IPS DF 6.9 (cell line): Measurements from ENCODE around the gene WDR27.
"Not testable (repeated sequence)": the region's sequence is repeated elsewhere in the genome, so short reads cannot be mapped to it uniquely, and the experiment has no call there.

Experiments
- DNase-seq: peaks from one replicate; pipeline ENCODE4 v3.0.0-alpha.2; 2013; ENCODE audit warnings: low read depth, low spot score
- H3K27ac ChIP-seq: one replicate; pipeline ENCODE4 v1.5.1; 2013; ENCODE audit warnings: low read length, control low read depth
- H3K27me3 ChIP-seq: 2 replicates; pipeline ENCODE4 v1.6.1; 2013; ENCODE audit warnings: mild to moderate bottlenecking, low read length; ENCODE audit not compliant: control insufficient read depth, insufficient read depth
- H3K36me3 ChIP-seq: 2 replicates; pipeline ENCODE4 v1.6.1; 2013; ENCODE audit warnings: low read length; ENCODE audit not compliant: control insufficient read depth, insufficient read depth
- H3K4me1 ChIP-seq: 2 replicates; pipeline ENCODE4 v1.6.1; 2013; ENCODE audit warnings: low read length; ENCODE audit not compliant: control insufficient read depth, insufficient read depth
- H3K4me3 ChIP-seq: 2 replicates; pipeline ENCODE4 v1.5.1; 2013; ENCODE audit warnings: mild to moderate bottlenecking, low read length
- H3K9me3 ChIP-seq: 2 replicates; pipeline ENCODE4 v1.6.1; 2013; ENCODE audit warnings: low read length, inconsistent platforms; ENCODE audit not compliant: control insufficient read depth, insufficient read depth
- WGBS: extraction: QIAGEN DNeasy Blood & Tissue Kit; methylation state at CpG from one replicate; pipeline ENCODE4 v1.1.7; 2013; ENCODE audit warnings: mixed read lengths, missing lambda C conversion rate; ENCODE audit not compliant: insufficient read length, insufficient coverage; 5-methylcytosine and 5-hydroxymethylcytosine counted together

The WDR27 gene

DNA sequence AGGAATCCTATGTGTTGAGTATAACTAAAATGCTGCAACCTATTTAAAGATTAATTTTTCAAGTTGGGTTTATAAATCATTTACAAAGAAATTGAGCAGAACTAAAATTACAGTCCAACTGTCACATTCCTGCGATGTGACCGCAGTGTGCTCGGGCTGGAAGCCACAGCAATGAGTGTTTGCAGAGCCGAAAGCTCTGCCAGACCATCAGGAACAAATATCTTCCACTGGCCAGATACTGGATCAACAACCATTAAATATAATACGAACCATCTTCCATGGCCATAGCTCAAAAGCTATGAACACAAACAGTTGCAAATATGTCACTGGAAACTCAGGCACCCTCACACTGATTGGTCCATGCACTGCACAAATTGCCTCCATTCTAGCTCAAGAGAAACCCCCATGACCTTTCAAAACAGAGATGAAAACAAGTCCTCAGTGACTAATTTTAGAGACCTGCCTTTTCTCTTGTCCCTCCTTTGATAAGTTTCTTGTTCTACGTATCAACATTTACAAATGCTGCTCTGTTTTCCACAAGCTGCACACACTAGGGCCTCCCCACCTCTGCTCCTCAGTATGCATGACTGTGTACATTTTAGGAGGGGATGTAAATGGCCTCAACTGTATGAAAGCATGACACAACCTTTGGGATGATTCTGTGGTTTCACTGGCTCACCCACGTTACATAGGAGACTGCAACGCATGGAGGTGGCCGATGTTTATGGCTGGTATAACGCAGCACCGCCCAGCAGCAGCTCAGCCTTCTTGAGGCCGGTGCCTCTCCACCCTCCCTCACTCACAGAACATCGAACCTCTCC lies 171.7 kb downstream of the WDR27 start:
- DNase-seq: no peak
- H3K27ac ChIP-seq: no peak overlapping the region
- no CpG with 5 or more reads among the region's 13 CpGs for WGBS
- no peaks in the 10 kb centered on the region for H3K36me3 ChIP-seq
- H3K9me3 ChIP-seq: no peaks in the 10 kb centered on the region
- no peaks in the 10 kb centered on the region for H3K4me1 ChIP-seq
- H3K27me3 ChIP-seq: no peaks in the 10 kb centered on the region
- no peak overlapping the region for H3K4me3 ChIP-seq

DNA sequence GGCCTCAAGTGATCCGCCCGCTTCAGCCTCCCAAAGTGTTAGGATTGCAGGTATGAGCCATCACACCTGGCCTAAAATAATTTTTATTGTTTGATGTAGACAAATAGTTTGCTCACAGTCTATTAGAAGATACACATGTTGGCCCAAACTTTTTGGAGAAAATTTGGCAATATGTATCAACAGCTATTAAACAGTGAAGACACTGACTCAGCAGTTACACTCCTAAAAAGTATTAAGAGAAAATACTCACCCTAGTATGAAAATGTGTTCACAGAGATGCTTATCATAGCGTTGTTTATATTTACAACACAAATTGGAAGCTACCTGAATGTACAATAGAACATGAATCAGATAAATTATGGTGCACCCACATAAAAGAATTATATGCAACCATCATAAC lies 173.1 kb downstream of the WDR27 start:
- Histone ChIP-seq H3K4me1 (no peaks in the 10 kb centered on the region), H3K27ac (no peak overlapping the region), H3K4me3 (no peak overlapping the region), H3K9me3 (no peaks in the 10 kb centered on the region), H3K27me3 (no peaks in the 10 kb centered on the region), H3K36me3 (no peaks in the 10 kb centered on the region)
- no CpG with 5 or more reads among the region's 3 CpGs for WGBS
- no peak for DNase-seq

DNA sequence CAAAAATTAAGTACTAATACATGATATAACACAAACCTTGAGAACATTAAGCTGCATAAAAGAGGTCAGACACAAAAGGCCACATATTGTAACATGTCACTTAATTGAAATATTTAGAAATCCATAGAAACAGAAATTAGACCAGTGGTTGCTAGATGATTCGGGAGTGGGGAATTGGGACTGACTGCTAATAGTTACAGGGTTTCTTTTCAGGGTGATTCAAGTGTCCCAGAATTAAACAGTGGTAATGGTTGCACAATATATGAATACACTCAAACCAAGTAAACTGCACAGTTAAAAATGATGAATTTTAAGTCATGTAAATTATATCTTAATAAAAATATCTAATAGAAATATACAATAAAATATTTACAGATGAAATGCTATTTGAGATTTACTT lies 174.5 kb downstream of the WDR27 start:
- H3K27ac ChIP-seq: no peak overlapping the region
- H3K27me3 ChIP-seq: no peaks in the 10 kb centered on the region
- no peaks in the 10 kb centered on the region for H3K4me1 ChIP-seq
- WGBS: no CpG with 5 or more reads among the region's 1 CpG
- no peaks in the 10 kb centered on the region for H3K9me3 ChIP-seq
- no peaks in the 10 kb centered on the region for H3K36me3 ChIP-seq
- DNase-seq: no peak
- no peak overlapping the region for H3K4me3 ChIP-seq

DNA sequence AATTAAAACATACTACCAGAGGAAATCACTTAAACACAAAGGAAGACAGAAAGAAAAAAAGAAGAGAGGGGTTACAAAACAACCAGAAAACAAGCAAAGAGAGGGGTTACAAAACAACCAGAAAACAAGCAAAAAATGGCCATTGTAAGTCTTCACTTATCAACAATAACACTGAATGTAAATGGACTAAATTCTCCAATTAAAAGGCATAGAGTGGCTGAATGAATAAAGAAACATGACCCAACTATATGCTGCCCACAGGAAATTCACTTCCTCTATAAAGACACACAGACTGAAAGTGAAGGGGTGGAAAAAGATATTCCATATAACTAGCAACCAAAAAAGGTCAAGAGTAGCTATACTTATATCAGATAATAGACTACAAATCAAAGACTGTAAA lies 180.0 kb downstream of the WDR27 start:
- Histone ChIP-seq H3K4me1 (no peaks in the 10 kb centered on the region), H3K27ac (no peak overlapping the region), H3K4me3 (no peak overlapping the region), H3K27me3 (no peaks in the 10 kb centered on the region), H3K9me3 (no peaks in the 10 kb centered on the region), H3K36me3 (no peaks in the 10 kb centered on the region)
- no peak for DNase-seq

DNA sequence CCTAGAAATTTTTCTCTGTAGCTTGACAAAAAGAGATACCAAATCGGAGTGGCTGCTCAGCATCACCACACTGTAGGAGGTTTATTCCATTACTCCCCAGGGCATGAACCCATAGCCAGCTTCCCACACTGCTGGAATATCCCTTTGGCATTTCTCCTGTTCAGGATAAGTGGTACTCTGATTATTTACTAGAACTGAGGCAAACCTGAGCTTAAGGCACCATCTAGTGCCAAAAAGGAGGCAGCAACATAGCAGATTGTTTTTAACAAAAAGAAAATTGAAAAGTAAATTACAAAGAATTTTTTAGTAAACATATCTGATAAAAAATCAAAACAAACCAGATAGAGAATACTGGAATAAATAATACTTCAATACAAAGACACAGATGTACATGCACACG lies 181.7 kb downstream of the WDR27 start:
- whole genome bisulfite sequencing: no CpG with 5 or more reads among the region's 2 CpGs
- Histone ChIP-seq H3K4me1 (no peaks in the 10 kb centered on the region), H3K4me3 (no peak overlapping the region), H3K9me3 (no peaks in the 10 kb centered on the region), H3K27ac (no peak overlapping the region), H3K27me3 (no peaks in the 10 kb centered on the region), H3K36me3 (no peaks in the 10 kb centered on the region)
- no peak for DNase-seq

DNA sequence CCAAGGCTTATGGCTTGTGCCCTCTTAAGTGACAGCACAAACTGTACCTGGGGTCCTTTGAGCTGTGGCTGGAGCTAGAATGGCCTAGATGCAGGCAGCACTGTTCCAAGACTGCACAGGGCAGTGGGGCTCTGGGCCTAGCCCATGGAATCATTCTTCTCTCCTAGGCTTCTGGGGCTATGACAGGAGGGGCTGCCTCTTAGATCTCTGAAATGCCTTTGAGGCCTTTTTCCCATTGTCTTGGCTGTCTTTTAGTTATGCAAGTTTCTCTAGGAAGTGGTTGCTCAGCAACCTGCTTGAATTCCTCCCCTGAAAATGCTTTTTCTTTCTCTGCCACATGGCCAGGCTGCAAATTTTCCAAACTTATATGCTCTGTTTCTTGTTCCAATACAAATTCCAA lies 183.4 kb downstream of the WDR27 start:
- Histone ChIP-seq H3K4me1 (no peaks in the 10 kb centered on the region), H3K27me3 (no peaks in the 10 kb centered on the region), H3K27ac (no peak overlapping the region), H3K9me3 (no peaks in the 10 kb centered on the region), H3K36me3 (no peaks in the 10 kb centered on the region), H3K4me3 (no peak overlapping the region)
- DNase-seq: no peak

DNA sequence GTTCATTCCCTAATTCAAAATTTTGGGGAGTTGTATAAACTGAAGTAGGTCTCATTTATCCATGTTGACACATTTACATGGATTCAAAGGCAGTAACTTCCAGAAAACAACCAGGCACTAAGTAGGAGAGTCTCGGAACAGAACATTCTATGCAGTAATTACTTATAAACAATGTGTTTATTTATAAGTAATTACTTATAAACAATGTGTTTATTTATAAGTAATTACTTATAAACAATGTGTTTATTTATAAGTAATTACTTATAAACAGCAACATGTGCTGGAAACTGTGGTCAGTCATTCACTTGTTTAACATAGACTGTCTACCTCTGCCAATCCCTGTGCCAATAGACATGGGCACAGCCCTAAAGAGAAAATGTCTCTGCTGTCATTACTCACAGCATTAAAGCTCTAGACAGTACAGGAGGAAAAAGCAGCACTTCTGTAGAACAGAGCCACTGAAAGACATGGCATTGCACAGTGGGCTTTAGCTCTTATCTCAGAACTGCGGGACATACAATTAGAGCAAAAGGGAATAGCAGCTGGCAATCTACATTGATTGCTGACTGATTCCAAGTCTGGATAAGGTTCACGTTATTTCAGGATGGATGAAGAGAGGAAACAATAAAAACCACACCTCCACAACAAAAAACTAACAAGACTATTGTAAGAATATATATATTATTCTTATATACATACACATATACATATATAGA lies 188.2 kb downstream of the WDR27 start:
- Histone ChIP-seq H3K36me3 (no peaks in the 10 kb centered on the region), H3K4me3 (no peak overlapping the region), H3K4me1 (no peaks in the 10 kb centered on the region), H3K27me3 (no peaks in the 10 kb centered on the region), H3K9me3 (no peaks in the 10 kb centered on the region), H3K27ac (no peak overlapping the region)
- no peak for DNase-seq
- WGBS: no CpG with 5 or more reads among the region's 3 CpGs

DNA sequence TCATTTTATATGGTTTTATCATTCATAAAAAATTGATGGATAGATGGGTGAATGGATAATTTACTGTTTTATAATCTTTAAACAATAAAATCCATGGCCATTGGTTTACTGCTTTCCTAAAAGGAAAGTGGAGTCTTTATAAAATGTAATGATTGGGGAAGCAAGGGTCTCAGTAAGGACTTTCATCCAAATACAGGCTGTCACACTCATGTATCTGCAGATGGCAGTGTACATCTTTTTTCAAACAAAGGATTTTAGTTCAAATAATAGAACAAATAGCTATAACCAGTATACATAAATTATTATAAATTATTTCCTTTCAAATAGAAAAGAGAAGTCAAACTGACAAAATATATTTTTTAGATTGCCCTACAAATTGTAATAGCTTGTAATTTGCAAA lies 190.0 kb downstream of the WDR27 start:
- DNase-seq, H3K4me1 ChIP-seq: not testable (repeated sequence)

DNA sequence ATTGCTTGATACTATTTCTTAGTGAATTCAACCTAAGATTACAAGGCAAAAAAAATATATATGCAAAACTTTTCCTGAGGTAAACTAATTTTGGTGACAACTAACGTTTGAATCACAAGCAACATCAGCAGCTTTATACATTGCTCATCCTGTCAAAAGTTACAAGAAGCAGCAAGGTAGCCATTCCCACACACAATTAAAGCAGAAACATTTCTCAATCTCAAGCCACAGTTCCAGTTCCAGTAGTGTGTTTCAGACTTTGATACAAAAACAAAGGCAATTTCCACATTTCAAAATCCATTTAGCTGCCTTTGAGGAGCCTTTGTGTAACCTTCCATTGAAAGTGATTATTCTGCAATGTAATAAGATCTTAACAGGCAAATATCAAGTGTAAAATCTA lies 191.0 kb downstream of the WDR27 start:
- Histone ChIP-seq H3K9me3 (no peaks in the 10 kb centered on the region), H3K36me3 (no peaks in the 10 kb centered on the region), H3K27ac (no peak overlapping the region), H3K27me3 (no peaks in the 10 kb centered on the region), H3K4me3 (no peak overlapping the region), H3K4me1 (no peaks in the 10 kb centered on the region)
- no CpG with 5 or more reads among the region's 1 CpG for WGBS
- DNase-seq: no peak

More for the DNA sequence above, 190.0 kb downstream of the WDR27 start:
- not testable (repeated sequence) for H3K27me3 ChIP-seq, H3K36me3 ChIP-seq, H3K4me3 ChIP-seq, H3K9me3 ChIP-seq, H3K27ac ChIP-seq

DNA sequence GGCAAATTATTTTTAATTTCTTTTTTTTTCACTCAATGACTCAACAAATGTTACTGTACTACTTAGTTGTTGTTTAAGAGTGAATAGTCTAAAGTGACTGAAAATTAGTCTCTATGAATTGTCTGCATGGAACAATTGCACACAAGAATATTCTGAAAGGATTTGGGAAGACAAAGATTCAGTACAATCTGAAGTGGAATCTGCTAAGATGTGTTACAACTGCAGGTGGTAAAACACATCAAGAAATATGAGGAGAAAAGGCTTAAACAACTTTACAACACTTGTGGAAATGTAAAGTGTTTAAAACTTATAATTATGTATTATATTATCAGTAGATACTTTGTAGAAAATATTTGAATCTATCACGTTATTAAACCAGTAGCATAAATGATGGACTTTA lies 193.4 kb downstream of the WDR27 start:
- DNase-seq: no peak
- Histone ChIP-seq H3K27ac (no peak overlapping the region), H3K4me1 (no peaks in the 10 kb centered on the region), H3K9me3 (no peaks in the 10 kb centered on the region), H3K36me3 (no peaks in the 10 kb centered on the region), H3K4me3 (no peak overlapping the region), H3K27me3 (no peaks in the 10 kb centered on the region)
- no CpG with 5 or more reads among the region's 1 CpG for WGBS
